GM10847 (cell line): ENCODE results near the gene DSTN.

Experiments used
- POLR2A ChIP-seq: IDR thresholded peaks from 2 replicates; pipeline ENCODE4 v1.6.1; 2011; ENCODE audit not compliant: insufficient read length; ENCODE audit errors: extremely low read depth

The DSTN gene

DNA sequence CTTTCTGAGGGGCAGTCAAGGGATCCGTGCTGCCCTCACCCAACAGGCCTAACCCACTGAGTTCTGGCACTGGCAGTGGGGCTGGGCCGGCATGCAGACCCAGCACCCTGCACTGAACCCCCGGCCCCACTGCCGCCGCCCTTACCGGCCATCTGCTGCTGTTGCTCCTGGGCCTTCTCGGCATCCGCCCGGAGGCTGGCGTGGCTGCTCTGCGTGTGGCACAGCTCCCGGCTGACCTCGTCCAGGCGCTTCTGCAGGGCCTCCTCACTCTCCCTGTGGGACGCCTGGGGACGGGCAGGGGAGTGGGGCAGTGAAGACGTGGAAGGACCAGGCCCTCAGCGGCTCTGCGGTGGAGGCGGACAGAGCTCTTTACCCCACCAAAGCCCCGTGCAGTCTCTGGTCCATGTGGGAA lies 59.8 kb downstream of the DSTN start:
- TF ChIP-seq POLR2A, result no peak

DNA sequence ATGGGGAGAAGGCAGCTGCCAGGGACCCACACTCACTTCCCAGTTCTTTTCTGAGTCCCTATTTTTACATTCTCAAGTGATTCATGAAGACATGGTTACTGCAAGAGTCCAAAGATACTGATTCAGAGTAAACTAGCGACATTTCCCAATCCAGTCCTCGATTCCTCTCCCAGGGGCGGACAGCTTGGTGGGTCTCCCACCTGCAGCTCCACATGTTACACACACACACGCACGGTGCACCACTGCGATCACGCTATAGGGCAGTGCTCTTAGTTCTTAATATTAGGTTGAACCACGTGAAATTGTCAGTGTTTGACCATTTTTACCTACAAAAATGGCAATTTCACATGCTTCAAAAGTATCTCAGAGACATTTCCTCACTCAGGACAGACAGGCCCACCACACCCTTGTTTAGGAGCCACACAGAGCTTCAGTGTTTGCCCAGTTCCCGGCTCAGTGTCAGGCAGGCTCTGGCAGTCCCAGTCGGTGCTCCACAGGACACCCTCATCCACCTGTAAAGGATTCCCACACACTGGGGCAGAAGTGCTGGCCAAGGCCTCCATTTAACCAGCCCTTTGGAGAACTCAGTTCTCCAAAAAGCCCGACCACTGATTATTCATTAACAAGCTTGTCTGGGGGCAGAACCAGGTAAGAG lies 60.4 kb downstream of the DSTN start:
- no peak for TF ChIP-seq POLR2A

DNA sequence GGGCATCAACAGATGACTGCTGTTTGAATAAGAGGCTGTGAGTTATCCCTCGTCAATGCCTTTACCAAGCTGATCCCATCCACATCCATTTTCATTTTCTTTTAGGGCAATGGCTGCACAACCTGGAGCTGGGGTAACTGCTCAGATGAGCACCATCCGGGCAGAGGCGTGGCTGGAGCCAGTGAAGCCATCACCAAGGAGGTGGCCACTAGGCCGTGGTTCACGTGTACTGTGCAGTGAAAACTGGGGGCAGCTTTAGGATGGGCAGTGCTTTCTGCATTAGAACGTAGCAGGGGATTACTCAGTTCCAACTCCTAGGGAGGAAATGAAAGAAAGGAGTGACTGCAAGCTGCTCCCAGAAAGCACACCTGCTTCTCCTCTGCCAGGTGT lies 60.9 kb downstream of the DSTN start:
- no peak for TF ChIP-seq POLR2A

DNA sequence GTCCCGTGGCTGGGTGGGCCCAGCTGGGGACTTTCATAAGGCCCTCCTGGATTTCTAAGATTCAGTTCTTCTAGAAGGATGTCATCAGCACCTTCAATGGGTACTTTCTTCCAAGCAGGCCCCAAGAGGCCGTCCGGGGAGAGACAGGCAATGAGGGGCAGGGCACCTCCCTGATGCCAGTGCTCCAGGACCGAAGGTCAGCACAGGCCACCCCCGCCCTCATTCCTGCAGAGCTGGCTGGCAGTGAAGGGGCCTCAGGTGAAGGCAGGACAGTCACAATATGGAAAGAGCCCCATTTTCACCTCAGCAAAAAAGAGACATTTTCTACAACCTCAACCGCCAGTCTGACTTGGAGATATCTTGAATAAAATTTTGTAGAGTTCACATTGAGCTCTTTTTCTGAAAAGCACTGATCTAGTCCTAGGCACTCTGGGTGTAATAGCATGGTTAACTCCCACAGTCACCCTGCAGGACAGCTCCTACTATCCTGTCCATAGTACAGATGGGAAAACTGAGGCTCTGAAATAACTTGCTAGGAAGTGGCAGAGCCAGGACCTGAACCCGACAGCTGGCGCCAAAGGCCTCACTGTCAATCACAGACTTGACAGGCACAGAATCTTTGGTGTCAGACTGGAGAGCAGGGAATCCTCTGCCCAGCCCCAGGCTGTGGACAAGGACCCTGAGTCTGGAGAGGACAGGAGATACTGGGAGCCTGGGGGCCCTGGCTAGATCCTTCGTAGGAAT lies 61.9 kb downstream of the DSTN start:
- no peak for TF ChIP-seq POLR2A

DNA sequence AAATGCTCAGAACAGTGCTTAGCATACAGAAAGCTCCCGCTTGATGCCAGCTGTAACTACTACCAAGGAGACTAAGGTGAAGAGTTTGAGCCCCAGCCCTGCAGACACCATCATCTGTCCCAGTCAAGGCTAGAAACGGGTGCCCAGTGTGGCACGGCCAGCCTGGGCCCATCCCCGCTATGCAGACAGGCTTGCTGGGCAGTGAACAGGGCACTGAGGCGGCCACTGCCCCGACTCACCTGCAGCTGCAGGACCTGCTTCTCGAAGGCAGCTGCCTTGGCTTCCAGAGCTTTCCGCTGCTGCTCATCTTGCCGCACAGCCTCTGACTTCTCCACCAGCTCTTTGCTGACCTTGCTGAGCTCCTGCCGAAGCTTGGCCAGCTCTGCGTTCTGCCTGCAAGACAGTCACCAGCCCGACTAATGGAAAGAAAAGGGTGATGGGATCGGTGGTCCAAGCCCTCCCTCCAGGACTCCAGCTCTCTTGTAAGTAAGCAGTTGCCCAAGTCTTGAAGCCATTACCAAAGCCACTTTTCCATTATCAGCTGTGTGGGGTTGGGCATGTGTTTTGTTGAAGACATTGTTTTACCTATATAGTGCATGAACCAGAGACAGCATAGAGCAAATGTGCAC lies 63.5 kb downstream of the DSTN start:
- TF ChIP-seq POLR2A, result no peak

DNA sequence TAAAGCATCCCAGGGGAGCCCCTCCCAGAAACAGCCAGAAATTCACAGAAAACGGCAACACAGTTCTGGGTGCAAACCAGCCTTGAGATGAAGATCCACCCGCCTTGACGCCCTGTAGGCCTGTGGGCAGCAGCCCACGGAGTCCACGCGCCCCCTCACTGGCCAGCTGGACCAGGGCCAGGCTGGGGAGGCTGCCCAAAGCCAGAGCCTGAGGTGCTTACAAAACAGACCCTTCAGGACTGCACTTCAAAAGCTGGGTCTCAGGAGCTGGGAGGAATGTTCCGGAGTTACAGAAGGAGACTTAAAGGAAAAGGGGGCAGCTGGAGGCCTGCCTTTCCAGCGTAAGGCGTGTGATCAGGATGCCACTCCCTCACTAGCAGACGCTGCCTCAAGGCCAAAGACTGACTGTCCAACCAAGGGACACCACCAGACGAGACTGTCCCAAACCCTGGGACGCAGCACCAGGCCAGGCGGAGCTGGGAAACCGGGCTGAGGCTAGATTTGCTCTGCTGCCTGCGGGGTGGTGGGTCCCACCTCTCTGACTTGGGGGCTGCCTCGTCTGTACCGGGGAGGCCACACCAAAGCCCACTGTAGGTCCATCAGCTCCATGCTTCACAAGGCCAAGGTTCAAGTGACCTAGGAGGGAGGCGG lies 64.1 kb downstream of the DSTN start:
- TF ChIP-seq POLR2A, result no peak

DNA sequence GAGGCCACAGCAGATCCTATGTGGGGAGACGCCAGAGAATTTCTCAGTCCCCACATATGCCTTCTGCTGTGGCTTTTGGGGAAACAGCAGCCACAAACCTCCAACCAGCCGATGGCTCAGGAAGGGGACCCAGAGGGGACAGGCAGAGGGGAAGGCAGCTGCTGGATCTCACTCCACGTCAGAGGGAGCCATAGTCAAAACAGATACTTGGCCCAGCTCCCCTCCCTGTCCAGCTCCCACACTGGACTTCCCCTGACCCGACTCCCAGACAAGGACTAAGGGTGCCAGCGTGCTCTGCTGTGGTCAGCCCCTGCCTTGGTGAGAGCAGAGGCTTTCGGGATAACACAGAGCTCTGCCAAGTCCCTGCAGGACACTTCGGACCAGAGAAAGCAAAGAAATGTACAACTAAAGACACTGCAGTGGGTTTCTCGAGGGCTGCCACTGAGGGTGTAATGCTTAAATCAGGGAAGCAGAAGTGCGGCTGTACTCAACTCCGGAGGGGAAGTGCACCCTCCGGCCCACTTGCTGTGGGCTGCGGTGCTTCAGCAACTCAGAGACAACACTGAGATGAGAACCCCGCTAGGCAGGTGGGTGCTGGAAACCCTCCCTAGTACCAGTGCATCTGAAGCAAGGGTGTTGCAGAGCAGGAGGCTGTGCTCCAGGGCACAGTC lies 64.9 kb downstream of the DSTN start:
- no peak for TF ChIP-seq POLR2A

DNA sequence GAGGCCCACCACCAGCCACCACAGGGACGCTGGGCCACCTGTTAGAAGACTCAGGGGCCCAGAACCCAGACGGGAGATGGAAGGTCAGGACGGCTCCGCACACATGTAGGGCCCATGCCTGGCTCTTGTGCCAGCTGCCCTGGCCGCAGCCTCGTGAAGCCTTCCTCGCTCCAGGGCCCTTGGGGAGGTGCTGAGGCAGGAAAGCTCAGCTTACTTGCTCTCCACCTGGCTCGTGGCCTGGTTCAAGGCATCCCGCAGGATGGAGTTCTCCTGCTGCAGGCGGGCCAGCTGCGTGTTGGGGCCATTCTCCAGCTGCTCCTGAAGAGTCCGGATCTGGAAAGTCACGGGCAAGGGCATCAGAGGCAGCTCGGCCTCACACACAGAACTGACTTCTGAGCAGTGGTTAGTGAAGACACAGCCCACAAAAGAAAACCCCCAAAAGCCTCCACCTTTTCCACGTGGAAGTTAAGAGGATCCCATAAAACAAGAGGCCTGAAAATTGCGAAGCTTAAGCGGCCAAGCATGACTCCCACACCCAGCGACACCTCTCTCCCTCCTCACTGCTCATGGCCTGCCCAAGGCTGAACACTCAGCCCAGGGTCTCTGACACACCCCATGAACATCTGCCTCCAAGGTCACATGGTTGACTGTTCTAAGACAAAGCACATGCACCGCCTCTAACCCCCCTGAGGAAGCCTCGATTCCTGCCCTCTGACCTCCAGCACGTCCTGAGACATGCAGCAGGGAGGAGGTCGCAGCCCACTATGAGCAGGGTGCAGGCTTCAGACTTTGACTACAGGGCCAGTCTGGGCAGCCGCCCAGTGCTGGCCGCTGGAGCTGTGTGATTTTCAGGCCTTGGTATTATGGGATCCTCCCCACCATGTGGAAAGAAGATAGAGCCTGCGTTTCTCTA lies 65.7 kb downstream of the DSTN start:
- TF ChIP-seq POLR2A, result no peak

DNA sequence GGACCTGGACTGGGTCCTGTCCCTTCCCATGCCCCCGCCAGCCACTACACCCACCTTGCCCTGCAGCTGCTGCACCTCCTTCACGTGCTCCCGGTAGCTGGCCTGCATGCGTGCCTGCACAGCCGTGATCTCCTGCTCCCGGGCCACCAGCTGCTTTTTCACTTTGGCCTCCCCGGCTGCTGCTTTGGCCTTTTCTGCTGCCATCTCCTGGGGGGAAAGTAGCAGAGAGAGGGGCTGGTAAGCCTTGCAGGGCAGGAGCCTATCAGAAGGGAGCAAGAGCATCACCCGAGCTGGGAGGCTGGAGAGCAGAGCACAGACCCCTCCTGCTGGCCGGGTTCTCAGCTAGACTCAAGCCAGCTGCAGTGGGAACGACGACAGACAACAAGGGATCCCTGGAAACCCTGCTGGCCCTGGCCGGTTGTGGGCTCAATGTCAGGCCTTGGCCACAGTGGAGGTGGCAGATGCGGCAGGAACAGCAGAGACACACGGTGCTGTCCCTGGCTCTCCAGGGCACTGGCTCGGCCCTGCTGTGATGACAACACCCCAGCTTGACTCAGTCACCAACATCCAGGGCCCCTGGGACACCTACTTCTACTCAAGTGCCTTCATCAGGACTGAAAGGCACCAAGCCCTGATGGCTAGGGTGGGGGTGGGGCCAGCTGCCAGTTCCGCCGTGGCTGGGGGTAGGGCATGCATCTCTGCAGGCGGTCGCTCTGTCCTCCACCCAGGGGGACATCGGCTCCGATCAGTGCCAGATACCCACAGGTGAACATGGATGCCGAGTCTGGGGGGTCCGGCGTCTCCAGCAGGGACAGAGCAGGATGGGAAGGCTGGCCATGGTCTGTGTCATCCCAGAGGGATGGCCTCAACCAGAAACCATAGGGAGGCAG lies 66.9 kb downstream of the DSTN start:
- TF ChIP-seq POLR2A, result no peak

DNA sequence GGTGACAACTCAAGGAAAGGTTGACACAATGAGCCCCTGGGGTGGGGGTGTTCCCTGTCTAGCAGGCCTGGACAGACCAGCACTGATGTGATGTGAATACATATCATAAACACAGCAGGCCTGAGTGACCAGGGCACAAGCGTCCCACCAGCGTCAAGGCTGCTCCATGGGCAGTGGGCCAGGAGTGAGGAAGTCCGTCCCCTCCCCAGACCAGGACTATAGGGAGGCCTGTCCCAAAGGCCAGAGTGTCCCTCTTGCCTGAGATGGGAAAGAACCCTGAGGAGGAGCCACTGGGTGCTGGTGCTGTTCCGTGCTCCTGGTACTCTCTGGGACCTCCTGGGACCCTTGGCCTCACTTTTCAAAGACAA lies 67.5 kb downstream of the DSTN start:
- no peak for TF ChIP-seq POLR2A

DNA sequence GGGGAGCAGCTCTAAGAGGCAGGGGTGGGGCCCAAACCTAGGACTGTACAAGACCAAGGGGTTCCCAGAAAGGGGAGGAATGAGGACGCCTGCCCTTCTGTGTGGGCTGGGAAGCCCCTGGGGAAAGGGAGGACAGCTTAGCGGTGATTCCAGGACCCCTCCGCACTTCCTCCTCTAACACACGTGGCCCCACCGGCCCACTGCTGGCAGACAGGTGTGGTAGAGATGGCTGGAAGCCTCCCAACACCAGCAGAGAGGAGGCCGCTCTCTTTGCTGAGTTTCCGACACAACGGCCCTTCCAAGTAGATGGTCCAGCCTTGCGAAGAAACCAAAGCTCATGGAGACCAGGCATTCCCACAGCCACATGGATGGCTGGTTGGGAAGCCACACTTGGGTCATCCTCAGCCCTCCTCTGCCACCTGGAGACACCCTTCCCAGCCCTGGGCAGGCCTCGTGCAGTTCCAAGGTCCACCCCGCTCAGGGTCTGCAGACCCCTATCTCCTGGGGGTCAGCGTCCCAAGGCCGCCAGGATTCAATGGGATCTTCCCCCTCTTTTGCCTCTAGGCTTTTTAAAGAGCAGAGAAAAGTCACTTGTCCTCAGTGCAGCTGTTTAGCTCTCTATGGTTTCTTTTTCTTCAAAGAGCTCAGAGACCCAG lies 68.2 kb downstream of the DSTN start:
- no peak for TF ChIP-seq POLR2A

DNA sequence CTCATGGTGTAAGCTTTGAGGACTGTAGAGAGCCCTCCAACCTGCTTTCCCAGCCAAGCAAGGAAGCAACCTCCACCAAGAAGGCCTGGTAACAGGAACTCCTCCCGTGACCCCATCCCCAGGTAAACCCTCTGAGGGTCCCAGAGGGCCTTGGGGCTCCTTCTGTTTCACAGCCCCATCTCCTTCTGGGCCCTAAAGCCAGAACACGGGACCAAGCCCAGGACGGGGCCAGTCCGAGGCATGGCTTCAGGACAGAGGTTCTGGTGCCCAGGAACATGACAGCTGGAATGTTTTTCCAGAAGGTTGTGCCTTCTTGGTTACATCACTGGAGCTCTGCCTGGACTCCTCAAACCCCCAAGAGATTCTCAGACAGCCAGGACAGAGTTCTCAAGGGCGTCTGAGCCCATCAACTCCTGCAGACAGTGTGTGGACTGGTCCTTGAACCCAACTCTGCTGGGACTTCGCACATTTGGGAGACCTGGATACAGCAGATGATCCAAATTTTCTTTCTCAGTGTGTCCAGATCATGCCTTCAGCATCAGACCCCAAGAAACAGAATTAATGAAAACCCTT lies 69.0 kb downstream of the DSTN start:
- no peak for TF ChIP-seq POLR2A
